Stimulated activated CD4-positive, alpha-beta T cell treated with anti-CD3 and anti-CD28 coated beads, Interleukin-4, amount 100 ng/mL, for 4 hours (primary cell): ENCODE measurements around the gene SPIN1.

ENCODE experiments used
- DNase-seq, 2 experiments: peaks; one replicate each; pipeline ENCODE4 v3.0.0-alpha.2; 2020

Gene SPIN1

DNA sequence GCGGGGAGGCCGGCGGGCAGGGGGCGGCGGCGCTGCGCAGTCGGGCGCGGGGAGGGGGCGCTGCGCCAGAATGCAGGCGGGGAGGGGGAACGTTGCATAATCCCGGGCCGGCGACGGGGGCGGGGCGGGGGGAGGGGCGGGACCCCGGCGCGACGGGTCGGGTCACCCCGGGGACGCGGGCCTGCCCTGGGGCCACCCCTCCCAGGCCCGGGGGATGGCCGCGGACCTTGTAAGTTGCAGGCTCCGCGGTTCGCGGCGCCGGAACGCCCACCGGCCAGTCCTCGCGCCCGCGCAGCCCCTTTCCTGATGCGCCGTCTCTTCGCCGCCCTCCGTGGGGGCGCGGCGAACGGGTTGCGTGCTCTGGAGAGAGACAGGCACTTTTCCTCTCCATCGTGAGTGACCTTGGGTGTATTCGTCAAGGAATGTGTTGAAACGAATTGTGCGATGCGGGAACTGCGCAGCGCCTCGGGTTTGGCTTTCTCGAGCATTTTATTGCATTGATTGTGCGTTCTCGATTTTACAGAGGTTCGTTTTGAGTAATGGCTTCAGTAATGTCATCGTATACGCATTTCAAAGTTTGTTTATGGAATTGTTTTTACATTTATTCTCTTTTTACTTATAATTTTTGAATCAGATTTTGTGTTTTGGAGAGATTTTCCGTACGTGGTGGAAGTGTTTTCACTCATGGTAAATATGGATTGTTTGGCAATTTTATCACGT is 802 bp downstream of the SPIN1 start:
- DNase-seq, result peak; percentile 26 to 36

DNA sequence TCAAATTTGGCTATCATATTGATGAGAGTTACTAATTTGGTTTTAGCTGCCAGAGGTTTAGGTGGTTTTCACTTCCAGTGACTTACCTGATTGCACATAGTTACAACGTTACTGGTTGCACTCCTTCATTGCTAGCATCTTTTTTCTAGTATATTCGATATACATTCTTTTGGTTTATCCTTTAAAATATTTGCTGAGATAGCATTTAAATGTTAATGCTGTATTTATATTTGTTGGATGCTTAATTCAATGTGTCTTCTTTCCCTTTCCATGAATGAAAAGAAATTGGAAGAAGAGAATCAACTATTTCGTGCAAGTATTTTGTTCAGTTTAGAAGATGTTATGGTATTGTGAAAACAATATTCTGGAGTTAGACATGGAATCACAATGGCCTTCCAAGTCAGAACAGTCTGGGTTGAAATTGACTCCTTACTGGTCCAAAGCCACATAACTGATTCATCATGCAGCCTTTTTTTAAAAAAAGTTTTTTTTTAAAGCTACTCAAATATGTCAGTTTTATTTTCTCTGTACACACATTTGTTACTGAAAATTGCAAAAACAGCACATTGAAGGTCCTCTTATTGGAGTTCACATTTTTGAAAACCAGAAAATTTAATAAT is 2.2 kb downstream of the SPIN1 start:
- DNase-seq, result no peak

- no peak for DNase-seq
These were observed 3.0 kb downstream of the SPIN1 start for GRCh38 chr9:88391236-88391635.

GRCh38 chr9:88391921-88392320 is 3.7 kb downstream of the SPIN1 start:
- no peak for DNase-seq

DNA sequence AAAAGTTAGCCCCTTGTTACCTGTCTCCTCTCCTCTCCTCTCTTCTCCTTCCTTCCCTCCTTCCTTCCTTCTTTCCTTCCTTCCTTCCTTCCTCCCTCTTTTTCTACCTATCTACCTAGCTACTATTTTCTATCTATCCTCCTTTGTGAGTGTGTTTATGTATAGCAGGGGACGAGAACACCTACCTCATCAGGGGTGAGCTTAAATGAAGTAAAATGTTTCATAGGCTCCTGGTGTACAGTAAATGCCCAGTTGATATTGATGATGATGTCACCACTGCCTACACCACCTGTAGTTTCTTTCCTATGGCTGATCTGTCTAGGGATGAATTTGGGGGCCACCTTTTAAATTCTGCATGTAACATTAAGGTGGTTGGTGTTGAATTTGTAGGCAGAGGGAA is 4.3 kb downstream of the SPIN1 start:
- DNase-seq, result no peak

- no peak for DNase-seq
These were observed 8.8 kb downstream of the SPIN1 start for GRCh38 chr9:88396836-88397577.

GRCh38 chr9:88398016-88398415 is 9.8 kb downstream of the SPIN1 start:
- no peak for DNase-seq

DNA sequence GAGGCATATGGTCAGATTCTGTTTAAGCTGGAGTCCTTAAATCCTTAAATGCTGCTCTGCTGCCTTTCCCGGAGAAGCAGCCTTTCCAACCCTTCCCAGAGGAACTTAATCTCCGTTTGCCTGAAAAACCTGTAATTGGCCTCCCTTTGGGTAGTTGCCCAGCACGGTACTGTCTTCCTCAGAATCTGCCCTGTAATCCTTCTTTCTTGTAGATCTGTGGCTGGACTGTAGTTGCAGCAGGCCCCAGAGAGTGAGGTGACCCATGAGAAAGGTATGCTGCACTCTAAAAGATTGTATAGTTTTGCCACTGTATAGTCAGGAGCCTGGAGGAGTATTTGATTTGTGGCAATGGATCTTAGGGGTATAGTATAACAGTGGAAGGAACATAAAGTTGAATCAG is 11.7 kb downstream of the SPIN1 start:
- no peak for DNase-seq

DNA sequence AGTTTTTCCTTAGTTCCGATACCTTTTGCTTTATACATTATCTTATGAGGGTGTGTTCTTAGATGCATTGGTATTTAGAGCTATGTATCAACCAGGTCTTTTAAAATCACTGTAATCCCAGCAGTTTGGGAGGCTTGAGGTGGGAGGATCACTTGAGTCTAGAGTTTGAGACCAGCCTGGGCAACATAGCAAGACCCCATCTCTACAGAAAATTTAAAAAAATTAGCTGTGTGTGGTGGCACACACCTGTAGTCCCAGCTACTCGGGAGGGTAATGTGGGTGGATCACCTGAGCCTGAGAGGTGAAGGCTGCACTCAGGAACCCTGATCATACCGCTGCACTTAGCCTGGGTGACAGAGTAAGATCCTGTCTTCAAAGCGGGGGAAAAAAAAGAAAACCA is 15.1 kb downstream of the SPIN1 start:
- DNase-seq, result no peak

DNA sequence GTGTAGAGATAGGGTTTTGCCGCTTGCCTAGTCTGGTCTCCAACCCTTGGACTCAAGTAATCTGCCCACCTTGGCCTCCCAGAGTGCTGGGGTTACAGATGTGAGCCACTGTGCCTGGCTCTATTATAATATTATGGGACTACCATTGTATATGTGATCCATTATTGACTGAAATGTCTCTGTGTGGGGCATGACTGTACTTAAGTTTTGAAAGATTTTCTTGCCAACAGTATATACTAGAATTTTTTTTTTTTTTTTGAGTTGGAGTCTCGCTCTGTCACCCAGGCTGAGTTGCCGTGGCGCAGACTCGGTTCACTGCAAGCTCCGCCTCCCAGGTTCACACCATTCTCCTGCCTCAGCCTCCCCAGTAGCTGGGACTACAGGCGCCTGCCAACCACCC is 17.8 kb downstream of the SPIN1 start:
- no peak for DNase-seq

DNA sequence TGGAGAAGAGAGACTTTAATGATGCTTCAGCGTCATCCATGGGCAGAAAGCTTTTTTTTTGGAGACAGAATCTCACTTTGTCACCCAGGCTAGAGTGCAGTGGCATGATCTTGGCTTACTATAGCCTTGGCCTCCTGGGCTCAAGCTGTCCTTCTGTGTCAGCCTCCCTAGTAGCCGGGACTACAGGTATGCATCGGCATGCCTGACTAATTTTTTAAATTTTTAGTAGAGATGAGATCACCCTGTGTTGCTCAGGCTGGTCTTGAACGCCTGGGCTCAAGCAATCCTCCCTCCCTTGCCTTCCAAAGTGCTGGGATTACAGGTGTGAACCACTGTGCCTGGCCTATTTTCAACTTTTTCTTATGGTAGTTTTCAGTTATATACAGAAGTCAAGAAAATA is 23.2 kb downstream of the SPIN1 start:
- DNase-seq, result no peak

- DNase-seq, result no peak
These were observed 26.1 kb downstream of the SPIN1 start for GRCh38 chr9:88414298-88414697.

GRCh38 chr9:88418025-88418424 is 29.8 kb downstream of the SPIN1 start:
- DNase-seq, result no peak

GRCh38 chr9:88418715-88419540 is 30.7 kb downstream of the SPIN1 start:
- peak in 1 of 2 experiments; percentile 1 for DNase-seq

GRCh38 chr9:88420227-88420626 is 32.0 kb downstream of the SPIN1 start:
- no peak for DNase-seq

DNA sequence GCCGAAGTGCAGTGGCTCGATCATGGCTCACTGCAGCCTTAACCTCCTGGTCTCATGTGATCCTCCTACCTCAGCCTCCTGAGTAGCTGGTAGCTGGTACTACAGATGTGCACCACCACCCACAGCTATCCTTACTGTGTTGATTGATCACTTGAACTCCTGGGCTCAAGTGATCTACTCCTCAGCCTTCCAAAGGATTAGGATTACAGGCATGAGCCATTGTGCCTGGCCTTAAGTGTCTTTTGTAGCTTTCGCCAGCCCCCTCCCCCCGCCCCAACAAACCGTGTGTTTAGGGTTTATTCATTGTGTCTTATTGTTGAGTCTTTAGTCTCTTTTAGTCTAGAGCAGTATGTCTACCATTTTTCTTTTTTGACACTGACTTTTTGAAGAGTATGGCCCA is 33.1 kb downstream of the SPIN1 start:
- DNase-seq, result no peak

DNA sequence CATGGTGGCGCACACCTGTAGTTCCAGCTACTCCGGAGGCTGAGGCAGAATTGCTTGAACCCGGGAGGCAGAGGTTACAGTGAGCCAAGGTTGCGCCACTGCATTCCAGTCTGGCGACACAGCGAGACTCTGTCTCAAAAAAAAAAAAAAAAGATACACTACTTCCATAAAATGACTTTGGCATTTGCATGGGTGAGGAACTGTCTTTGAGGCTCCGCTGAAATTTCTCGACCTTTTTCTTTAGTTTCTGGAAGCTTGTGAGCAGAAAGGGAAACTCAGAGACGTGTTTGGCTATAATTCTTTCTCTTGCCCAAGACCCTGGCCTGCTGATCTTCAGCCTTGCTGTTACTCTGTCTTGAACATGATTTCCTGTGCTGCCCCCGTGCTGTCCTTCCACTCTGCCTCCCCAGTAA is 37.3 kb downstream of the SPIN1 start:
- DNase-seq, result no peak

DNA sequence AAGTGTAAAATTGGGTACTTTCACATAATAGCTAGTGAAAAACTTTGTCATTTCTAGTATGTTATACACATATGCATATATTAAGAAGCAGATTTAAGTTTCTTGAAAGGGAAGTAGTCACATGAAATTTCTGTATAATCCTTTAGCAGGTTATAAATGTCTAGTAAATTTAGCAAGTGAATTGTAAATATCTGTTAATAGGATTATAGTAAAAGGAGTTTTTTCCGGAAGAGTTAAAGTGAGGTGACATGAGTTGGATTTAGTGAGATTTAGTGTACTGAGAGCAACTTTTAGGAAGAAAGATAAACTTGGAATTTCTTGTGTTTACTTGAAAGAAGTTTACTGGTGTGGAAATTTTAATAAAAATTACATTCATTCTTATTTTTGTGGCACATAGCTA is 38.4 kb downstream of the SPIN1 start:
- no peak for DNase-seq

DNA sequence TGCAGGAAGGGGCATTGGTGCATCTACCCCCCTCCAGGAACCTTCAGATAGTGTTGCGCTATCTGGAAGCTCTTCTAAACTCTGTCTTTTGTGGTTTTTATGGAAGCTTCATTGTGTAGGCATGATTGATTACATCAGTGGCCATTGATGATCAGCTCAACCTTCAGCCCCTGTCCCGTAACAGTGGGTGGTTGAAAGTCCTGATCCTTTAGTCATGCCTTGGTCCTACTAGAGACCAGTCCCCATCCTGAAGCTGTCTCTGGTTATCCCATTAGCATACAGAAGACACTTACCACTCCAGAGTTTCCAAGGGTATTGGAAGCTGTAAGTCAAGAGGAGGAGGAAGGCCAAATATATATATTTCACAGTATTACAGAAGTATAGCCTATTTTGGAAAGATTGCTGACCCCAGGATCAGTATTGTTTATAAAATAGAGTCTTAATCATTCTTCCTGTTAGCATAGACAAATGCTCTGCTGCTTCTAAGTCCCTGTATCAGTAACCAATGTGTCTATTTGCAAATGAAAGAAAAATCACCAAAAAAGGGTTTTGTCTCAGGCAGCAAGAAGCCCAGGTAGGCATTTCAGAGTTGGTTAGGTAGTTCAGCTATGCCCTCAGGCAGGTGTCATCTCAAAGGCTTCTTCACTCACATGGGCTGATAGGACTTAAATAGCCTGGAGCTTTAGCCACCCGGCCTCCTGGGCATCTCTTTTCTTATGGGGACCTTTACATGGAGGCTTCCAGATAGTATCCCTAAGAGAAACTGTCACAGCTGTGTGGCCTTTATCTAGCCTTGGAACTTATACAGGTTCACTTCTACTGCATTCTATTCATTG is 41.6 kb downstream of the SPIN1 start:
- no peak for DNase-seq

DNA sequence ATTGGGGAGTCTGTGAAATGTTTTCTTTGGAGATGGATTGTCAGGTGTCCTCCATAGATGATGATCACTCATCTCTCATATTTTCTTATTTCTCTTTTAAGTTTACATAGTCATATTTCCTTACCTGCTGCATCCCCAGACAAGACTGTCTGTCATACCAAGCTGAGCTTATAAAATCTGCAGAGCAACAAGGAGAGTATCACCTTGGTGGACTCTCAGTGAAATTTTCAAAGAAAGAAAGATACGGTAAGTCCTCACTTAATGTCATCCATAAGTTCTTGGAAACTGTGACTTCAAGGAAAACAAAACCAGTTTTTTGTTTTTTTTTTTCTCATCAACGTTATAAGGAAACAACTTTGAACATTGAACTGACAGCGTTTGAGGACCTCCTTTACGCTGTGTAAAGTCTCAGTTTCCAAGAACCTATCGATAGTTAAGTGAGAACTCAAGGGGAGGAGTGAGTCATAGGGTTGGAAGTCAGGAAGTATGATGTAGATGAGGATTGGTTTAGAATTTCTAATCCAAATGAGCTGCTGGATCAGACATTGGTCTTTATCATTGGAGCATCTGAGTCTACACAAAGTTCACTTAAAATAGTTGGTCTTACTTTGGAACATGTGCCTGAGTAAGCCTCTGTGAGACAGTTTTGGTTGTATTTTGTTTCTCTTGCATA is 45.5 kb downstream of the SPIN1 start:
- DNase-seq, result no peak

- DNase-seq, result no peak
These were observed 47.1 kb downstream of the SPIN1 start for GRCh38 chr9:88435336-88435735.

DNA sequence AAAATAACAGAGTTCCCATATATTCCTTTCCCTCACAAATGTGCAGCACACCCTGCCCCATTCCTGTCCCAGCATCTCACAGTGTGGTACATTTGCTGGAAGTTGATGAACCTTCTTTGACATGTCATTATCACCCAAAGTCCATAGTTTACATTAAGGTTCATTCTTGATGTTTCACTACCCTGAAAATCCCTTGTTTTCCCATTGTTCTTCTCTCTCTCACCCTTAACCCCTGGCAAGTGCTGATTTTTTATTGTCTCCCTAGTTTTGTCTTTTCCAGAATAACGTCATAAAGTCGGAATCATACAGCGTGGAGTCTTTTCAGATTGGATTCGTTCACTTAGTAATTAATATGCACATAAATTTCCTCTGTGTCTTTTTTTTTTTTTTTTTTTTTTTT is 48.1 kb downstream of the SPIN1 start:
- DNase-seq, result no peak
